G401 (cell line): ENCODE results near the gene TMC7. TPM values are rescaled to one million over a fixed set of nuclear protein-coding genes. Genes with fewer than 3 reads are reported as not detected.

ENCODE experiments used
- DNase-seq: peaks from one replicate; pipeline ENCODE4 v3.0.0-alpha.2; 2015; ENCODE audit warnings: low spot score
- in situ Hi-C: cut with HindIII; loops from 2 replicates; pipeline ENCODE4 v1.10.0; 2016; ENCODE audit warnings: low sequenced_read_pairs, mixed read lengths
- total RNA-seq: library from RNA; depleted of rRNA; stranded (reverse); fragments of >200 nt; shearing (Covaris generic); gene quantifications from 2 replicates; pipeline ENCODE4 v1.2.3, GENCODE V29; 2014

Gene TMC7
- total RNA-seq, 1 experiment from 2014 or later: 2.4 TPM

GRCh38 chr16:19011169-19011731 is 27.5 kb downstream of the TMC7 start:
- in situ Hi-C loops: no loop called here
- no peak for DNase-seq

DNA sequence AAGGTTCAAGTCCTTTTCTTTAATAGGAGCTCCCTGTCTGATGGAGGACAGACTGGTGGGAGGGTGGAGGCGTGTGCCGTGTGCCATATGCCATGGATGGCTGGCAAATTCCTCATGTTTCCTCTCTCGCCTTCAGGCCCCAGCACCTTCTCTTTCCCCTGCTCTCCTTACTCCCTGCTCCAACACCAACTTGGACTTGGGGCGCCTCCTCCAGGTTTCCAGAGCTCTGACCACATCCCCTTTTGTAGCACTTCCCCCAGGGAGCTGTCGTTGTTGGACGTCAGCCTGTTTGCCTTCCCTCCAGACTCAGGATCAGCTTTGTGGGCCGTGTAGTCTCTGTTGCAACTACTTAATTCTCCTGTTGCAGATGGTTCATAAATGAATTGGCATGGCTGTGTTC is 30.7 kb downstream of the TMC7 start:
- peak; percentile 67 for DNase-seq
- in situ Hi-C loops: no loop called here

DNA sequence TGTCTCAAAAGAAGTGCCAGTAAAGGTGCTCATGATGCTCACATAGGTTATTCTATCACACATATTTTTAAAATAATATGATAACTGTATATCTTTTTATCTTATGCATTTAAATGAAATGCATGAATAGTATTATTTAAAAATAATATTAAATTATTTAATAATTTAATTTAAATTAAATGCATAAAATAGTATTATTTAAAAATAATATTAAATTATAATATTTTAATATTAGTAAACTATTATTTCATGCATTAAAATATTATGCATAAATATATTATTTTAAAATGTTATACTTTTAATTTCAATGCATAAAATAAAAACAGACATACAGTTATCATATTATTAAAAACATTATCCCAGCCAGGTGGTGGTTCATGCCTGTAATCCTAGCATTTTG is 33.4 kb downstream of the TMC7 start:
- in situ Hi-C loops: no loop called here
- no peak for DNase-seq

DNA sequence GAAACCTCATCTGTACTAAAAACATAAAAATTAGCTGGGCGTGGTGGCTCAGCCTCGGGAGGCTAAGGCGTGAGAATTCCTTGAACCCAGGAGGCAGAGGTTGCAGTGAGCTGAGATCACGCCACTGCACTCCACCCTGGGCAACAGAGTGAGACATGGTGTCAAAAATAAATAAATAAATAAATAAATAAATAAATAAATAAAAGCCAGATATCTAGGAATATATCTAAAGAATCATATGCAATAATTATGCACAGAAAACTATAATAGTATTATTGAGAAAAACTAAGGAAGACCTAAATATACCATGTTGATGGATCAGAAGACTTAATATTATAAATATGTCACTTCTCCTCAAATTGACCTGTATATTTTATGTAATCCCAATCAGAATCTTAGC is 37.0 kb downstream of the TMC7 start:
- in situ Hi-C loops: no loop called here
- DNase-seq: no peak

DNA sequence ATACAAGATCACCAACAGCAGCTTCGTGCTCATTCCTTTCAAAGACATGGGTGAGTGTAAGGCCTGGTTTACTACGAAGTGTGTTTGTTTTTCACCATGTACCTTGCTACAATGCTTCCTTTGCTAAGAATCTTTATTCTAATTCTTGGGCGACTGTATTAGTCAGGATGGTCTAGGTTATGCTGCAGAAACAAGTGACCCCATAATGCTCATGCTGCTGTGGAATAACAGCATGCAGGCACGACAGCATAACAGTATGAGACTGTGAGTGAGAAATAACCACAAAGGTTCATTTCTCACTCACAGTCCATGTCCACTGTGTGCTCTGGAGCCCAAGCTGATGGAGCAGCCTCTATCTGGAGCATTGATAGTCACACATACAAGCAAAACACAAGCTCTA is 38.0 kb downstream of the TMC7 start:
- DNase-seq: no peak
- in situ Hi-C loops: no loop called here

GRCh38 chr16:19027416-19027815 is 43.7 kb downstream of the TMC7 start:
- in situ Hi-C loops: no loop called here
- no peak for DNase-seq

- peak; percentile 67 for DNase-seq
- in situ Hi-C loops: no loop called here
Observed at GRCh38 chr16:19029980-19030379, 46.2 kb downstream of the TMC7 start.

GRCh38 chr16:19031738-19032137 is 48.0 kb downstream of the TMC7 start:
- no peak for DNase-seq
- in situ Hi-C loops: no loop called here

DNA sequence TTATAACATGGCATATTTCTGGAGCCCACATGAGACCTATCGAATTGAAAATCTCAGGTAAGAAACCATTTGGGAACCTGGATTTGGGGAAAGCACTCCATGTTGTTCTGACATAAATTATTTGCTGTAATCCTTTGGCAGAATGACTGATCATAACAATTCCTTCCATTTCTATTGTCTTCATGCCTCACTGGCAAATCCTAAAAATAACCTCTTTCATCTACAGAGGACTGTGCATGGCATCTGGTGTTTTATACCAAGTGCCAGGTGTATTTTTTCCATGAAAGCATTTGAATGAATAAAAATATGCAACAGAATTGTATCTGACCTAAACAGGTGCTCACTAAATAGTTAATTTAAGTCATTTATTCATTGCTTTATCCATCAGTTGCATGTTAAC is 50.0 kb downstream of the TMC7 start:
- in situ Hi-C loops: no loop called here
- DNase-seq: peak; percentile 96

- in situ Hi-C loops: no loop called here
- no peak for DNase-seq
Observed at GRCh38 chr16:19040400-19040799, 56.7 kb downstream of the TMC7 start.

GRCh38 chr16:19044769-19045168 is 61.0 kb downstream of the TMC7 start:
- DNase-seq: no peak
- in situ Hi-C loops: no loop called here

GRCh38 chr16:19046062-19046461 is 62.3 kb downstream of the TMC7 start:
- in situ Hi-C loops: no loop called here
- DNase-seq: no peak

- no peak for DNase-seq
- in situ Hi-C loops: no loop called here
Observed at GRCh38 chr16:19062706-19063105, 79.0 kb downstream of the TMC7 start.

GRCh38 chr16:19066988-19067348 is 83.2 kb downstream of the TMC7 start:
- in situ Hi-C loops: no loop called here
- DNase-seq: no peak

DNA sequence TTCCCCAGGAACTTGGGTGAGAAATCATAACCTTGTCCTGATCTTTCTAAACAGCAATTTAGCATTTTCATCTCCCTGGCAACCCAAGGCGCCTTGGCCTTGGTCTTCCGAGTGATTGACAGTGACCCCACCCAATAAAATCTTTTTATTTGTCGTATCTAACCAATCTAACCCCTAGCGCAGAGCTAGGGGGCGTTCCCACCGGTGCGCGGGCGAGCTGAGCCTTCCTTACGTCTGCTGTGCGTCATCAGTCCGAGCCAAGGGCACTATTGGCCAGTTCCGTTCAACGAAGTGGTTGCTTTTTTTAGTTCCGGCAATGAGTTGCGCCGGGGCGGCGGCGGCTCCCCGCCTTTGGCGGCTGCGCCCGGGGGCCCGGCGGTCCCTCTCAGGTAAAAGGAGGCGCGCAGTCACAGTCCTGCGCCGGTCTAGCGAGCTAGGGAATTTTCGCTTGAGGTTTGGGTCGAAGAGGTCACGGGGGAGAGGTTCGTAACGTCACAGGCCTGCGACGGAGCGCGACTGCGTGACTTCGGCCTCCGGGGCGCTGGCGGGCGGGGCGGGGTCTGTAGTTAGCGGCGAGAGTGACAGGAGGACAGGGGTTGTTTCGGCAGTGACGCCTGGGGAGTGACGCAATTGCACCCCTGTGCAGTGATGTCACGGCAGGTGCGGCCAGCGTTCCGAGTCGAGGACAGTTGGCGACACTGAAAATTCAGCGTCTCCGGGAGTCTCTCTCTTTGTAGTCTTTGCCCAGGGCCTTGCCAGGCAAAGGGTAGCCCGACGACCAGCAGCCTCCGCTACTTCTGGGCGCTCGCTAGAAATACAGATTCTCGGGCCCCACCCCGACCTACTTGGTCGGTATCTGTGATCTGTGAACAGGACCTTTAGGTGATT is 83.9 kb downstream of the TMC7 start, which contains the start of gene COQ7:
Gene COQ7 (plus strand): TSS at position 266 of the 888 bp plus-strand sequence. CDS start 51 bp downstream, at position 317.
- peak; percentile 99 for DNase-seq
- in situ Hi-C loops: no loop called here

DNA sequence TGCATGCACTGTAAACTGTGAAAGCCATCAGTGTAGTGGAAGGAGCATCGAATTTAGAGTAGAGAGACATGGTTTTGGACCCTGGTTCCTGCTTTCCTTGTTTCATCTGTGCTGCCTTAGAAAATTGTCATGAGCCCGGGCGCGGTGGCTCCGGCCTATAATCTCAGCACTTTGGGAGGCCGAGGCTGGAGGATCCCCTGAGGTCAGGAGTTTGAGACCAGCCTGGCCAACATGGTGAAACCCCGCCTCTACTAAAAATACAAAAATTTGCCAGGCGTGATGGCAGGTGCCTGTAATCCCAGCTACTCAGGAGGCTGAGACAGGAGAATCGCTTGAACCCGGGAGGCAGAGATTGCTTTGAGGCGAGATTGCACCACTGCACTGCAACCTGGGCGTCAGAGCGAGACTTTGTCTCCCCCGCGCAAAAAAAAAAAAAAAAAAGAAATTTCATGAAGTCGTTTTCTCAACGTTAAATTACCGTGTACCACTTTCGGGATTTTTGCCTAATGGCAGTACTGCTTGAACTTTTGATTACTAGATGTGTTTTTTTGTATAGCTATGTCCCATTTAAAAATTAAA is 84.6 kb downstream of the TMC7 start:
- in situ Hi-C loops: no loop called here
- DNase-seq: no peak

DNA sequence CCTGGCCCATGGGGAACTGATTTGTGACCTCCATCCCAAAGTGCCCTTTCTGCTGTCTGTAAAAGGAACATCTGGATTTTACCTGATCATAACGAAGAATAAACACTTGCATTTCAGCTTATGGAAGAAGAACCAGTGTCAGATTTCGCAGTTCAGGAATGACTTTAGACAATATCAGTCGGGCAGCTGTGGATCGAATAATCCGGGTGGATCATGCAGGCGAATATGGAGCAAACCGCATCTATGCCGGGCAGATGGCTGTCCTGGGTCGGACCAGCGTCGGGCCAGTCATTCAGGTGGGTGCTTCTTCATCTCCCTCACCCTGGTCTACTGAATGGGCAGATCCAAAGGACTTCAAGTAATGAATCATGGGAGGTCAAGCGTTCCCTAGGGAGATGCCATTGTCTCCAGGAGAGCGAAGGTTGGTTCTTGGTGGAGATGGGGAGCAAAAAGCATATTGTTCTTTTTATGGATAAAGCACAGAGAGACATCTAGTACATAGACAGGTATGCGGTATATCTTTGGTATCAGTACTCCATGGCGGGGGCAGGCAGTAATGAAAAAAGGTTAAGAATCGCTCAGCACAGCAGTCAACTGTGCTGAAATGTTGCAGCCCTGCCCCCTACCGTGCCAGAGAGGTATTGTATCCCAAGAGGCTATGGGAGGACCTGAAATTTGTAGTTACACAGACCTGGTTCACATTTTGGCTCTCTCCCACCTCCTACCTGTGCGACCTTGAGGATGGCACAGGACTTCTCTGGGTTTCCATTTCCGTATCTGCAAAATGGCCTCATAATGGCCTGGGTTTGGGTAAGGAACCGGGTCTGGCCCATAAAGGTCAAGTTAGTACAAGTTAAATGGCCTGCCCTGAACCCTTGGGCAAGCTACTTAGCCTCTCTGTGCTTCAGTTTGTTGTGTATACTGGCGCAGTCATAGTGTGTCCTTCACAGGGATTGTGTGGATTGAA is 88.4 kb downstream of the TMC7 start:
- DNase-seq: peak; percentile 65

GRCh38 chr16:19073344-19073743 is 89.6 kb downstream of the TMC7 start:
- in situ Hi-C loops: no loop called here

More for the DNA sequence above, 88.4 kb downstream of the TMC7 start:
- in situ Hi-C loops: no loop called here

GRCh38 chr16:19073863-19074262 is 90.1 kb downstream of the TMC7 start:
- in situ Hi-C loops: no loop called here

More at GRCh38 chr16:19073344-19073743, 89.6 kb downstream of the TMC7 start:
- no peak for DNase-seq

More at GRCh38 chr16:19073863-19074262, 90.1 kb downstream of the TMC7 start:
- DNase-seq: no peak
